ENCODE results near the gene MACROD2. TPM values are rescaled to one million over a fixed set of nuclear protein-coding genes. Genes with fewer than 3 reads are reported as not detected.
"Not testable (repeated sequence)": the region's sequence is repeated elsewhere in the genome, so short reads cannot be mapped to it uniquely, and the experiment has no call there.

The MACROD2 gene
- total RNA-seq, 1 donor from 2014 or later, result 0.40 TPM

- peak in 1 of 2 donors; percentile 91 for DNase-seq (ENCODE audit: low read depth in 2 of 2)
Observed at GRCh38 chr20:14984768-14985622, 989.7 kb downstream of the MACROD2 start.

- peak in 1 of 2 donors; percentile 79 for DNase-seq (ENCODE audit: low read depth in 2 of 2)
Observed at GRCh38 chr20:14986026-14986655, 990.8 kb downstream of the MACROD2 start.

DNA sequence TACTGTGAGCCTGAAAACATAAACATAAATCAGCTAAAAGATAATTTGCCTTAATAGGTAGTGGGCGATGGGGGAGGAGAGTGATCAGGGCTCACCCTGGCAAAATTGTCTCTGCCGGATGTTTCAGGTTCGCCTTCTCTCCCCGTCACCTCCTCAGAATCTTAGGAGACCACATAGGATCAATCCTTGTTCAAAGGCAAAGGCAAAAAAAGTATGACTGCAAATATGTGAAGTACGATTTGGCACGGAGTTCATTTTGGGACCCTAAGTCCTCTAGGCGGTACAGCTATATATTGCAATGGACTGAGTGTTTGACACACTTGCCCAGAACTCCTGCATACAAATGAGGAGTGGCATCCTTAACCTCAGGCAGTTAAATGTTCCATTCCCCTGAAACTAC, 991.3 kb downstream of the MACROD2 start:
- peak in 1 of 2 donors; percentile 9 for DNase-seq (ENCODE audit: low read depth in 2 of 2)

DNA sequence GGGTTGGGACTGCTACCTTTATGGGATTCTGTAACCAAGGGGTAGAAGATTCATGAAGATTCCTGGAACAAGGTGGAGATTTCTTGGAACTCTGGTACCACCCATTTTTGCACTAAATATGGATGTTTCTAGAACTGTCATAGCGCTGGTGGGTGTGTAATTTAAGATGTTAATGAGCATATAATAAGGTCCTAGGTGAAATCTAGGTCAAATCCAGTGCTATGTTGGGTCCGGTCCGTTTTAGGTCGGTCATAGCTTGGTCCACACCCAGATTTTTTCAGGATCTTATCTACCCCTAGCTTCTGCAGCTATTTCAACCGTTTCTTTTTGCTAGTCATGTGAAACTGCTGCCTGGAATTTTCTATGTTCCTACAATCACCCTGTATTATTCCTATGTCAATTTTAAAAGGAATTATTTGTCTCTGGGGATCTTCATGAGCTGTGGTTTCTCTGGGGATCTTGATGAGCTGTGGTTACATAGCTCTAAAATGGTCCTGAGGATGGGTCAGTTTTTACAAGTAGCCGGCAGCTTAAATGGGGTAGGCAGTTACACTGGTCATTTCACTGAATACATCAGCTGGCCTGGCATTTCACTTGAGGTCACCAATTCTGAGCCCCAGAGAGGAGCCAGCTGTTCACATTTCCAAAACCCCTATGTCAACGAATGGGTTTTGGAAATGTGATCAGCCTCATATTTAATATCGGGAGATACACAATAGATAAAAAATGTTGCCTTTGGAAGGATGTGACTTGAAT, 994.4 kb downstream of the MACROD2 start:
- DNase-seq (ENCODE audit: low read depth in 2 of 2), result no peak

DNA sequence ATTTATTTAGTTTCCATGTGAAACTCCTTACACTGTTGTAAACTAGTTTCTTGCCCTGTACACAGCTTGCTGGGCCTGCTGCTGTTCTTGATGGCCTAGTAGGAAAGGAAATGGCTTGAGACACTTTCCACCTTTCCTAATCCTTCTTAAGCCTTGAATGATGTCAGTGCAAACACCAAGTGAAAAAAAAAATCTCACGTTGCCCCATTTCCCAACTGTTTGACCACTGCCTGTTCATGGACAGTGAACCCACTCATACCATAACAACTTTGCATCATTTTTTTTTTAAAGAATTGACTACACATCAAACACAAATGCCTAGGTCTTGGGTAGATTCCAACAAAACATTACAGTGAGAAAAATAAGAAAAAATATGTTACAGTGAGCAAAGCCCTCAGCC, 995.7 kb downstream of the MACROD2 start:
- DNase-seq (ENCODE audit: low read depth in 2 of 2), result no peak

DNA sequence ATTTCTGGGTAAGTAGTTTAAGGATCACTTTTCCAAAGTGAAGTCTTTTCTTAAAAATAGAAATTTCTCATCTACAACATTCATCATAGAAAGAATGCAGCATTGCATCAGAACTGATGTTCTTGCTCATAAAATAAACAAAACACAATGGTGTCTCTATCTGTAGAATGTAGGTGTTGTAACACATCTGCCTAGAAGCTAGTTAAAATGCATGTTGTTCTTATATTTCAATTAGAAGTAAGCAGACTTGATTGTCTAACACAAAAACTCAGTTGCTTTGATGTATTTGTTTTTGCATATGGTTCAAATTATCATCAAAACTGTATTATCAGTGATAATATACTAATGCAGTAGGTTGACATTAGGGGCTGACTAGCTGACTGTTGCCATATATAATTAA, 996.8 kb downstream of the MACROD2 start:
- no peak for DNase-seq (ENCODE audit: low read depth in 2 of 2)

- no peak for DNase-seq (ENCODE audit: low read depth in 2 of 2)
Observed at GRCh38 chr20:14992961-14993360, 997.6 kb downstream of the MACROD2 start.

- no peak for DNase-seq (ENCODE audit: low read depth in 2 of 2)
Observed at GRCh38 chr20:14996883-14997672, 1001.8 kb downstream of the MACROD2 start.

DNA sequence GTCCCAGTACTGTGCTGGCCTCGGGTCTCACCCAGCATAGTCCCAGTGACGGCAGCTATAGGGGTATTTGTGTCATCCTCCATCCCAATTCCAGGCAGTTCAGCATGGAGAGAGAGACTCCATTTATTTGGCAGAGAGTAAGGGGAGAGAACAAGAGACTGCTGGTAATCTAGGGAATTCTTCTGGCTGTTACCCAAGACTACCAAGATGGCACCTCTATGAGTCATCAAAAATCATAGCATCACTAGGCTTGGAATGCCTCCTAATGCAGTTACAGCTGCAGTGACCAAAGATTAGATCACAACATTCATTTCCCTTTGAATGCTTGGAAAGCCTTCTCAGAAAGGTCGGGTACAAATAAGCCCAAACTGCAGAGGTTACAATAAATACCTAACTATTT, 1002.5 kb downstream of the MACROD2 start:
- no peak for DNase-seq (ENCODE audit: low read depth in 2 of 2)

DNA sequence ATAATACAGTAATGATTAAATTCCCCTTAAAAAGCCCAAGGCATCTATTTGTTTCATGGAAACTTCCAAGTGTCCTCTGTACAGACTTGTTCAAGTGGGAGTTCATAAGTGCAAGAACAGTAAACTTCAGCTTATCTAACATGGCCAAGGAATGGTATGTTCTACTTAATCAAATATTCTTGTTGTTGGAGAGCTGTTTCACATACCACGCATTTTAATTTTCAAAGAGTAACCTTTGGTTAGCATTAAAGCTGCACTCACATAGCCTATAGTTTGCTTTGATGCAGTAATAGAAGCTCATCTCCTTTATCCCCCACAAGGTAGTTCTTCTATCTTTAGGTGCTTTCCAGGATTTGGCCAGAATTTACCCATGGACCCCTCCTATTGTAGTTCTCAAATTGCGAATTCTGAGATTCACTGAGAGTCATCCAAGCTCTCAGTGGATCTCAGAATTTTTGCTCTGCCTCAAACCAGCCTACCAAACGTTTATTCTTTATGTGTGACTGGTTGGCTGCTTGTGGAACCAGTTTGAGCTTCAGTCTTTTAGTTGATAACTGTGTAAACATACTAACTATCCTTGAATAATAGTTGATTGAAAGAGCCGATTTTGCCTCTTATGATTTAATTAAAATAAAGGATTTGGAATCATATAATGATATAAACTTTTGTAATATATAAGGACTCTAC, 1010.1 kb downstream of the MACROD2 start:
- no peak for DNase-seq (ENCODE audit: low read depth in 2 of 2)

DNA sequence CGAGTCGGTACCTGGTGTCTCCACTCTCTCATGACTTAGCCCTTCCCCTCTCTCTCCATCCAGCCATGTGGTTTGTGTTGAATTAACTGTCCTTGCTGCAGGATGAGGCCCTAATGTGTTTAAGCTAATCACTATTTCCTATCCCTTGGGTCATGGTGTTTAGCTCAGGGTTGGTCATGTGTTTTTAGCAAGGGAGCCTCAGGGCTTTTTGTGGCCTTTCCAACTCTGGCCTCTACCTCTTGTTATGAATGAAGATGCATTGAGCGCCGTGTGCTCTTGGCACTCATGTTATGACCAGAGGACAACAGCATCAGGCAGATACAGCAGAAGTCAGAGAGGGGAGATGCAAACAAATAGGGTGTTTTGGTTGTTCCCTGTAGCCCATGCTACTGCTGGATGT, 1016.3 kb downstream of the MACROD2 start:
- DNase-seq (ENCODE audit: low read depth in 2 of 2), result no peak

- no peak for DNase-seq (ENCODE audit: low read depth in 2 of 2)
Observed at GRCh38 chr20:15012566-15012965, 1017.2 kb downstream of the MACROD2 start.

- not testable (repeated sequence) for DNase-seq (ENCODE audit: low read depth in 2 of 2)
Observed at GRCh38 chr20:15016875-15017274, 1021.6 kb downstream of the MACROD2 start.

DNA sequence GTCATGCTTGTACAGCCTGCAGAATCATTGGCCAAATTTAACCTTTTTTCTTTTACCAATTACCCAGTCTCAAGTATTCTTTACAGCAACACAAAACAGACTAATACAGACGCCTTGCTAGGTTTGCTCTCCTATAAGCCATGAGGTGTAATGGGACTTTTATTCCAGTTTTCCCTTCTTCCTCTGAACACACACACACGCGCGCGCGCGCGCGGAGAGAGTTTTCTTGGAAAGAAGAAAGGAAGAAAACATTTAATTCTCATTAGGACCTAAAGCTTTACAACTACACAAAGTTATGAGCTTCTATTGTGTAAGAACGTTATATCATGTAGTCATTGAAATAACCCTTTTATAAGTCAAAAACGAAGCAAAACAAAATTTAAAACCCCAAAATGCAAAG, 1023.6 kb downstream of the MACROD2 start:
- no peak for DNase-seq (ENCODE audit: low read depth in 2 of 2)

DNA sequence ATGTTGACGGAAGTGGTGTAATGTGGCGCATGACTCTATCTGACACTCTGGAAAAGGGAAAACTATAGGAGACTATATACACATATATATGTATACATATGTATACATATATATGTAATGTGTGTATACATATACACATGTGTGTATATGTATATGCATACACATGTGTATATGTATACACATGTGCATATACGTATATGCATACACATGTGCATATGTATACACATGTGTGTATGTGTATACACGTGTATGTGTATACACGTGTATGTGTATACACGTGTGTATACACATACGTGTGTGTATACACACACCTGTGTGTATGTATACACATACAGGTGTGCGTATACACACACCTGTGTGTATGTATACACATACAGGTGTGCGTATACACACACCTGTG, 1025.5 kb downstream of the MACROD2 start:
- no peak for DNase-seq (ENCODE audit: low read depth in 2 of 2)

DNA sequence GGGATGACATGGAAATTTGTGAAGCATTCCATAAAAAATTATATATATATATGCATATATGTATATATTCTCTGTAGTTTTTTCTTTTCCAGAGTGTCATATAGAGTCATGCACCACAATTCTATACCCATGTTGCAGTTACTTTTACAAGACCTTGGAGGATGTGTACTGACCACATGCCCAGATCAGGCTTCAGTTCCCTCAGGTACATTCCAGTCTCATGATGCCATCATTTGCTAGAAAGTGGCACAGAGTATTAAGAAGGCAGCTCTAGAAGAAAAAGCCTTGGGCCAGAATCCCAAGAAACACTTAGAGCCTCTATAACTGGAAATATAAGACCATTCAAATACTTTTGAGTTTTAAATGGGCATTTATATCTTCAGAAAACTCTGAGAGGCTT, 1027.6 kb downstream of the MACROD2 start:
- DNase-seq (ENCODE audit: low read depth in 2 of 2), result no peak

GRCh38 chr20:15026759-15027158, 1031.4 kb downstream of the MACROD2 start:
- DNase-seq (ENCODE audit: low read depth in 2 of 2), result no peak

GRCh38 chr20:15030826-15031225, 1035.5 kb downstream of the MACROD2 start:
- no peak for DNase-seq (ENCODE audit: low read depth in 2 of 2)

GRCh38 chr20:15031546-15032351, 1036.4 kb downstream of the MACROD2 start:
- no peak for DNase-seq (ENCODE audit: low read depth in 2 of 2)

DNA sequence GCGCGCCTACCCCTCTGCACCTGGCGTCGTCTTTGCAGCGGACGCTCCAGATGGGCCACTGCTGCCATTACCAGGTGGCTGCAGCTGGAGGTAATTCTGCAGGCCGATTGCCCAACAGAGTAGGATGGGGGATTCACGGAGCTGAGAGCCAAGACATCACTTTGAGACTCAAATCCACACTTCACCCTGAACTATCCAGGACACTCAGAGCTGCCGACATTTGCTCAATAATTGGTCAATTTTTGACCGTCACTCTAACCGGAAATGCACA, 1037.0 kb downstream of the MACROD2 start:
- no peak for DNase-seq (ENCODE audit: low read depth in 2 of 2)

All from lung microvascular endothelial cell (primary cell).